Activated naive CD4-positive, alpha-beta T cell treated with anti-CD3 and anti-CD28 coated beads, Interleukin-2, amount 10 ng/mL, durations not matched to agents 7 days and 5 days (primary cell): ENCODE results near the gene RALGAPA1.
"Not testable (repeated sequence)": the region's sequence is repeated elsewhere in the genome, so short reads cannot be mapped to it uniquely, and the experiment has no call there.

Experiments
- CTCF ChIA-PET: fragments of 350-600 bp; sonication (Branson Sonifier 250); formaldehyde crosslinking; loops from one replicate; lab custom pipeline; 2021; ENCODE audit warnings: antibody characterized with exemption; lab: Charles Lee
- DNase-seq: peaks from one replicate; pipeline ENCODE4 v3.0.0-alpha.2; 2020
- H3K27ac Mint-ChIP-seq: one replicate; pipeline ENCODE4 v1.8.0; 2021; ENCODE audit warnings: mild to moderate bottlenecking, moderate library complexity, mixed read lengths
- H3K27me3 Mint-ChIP-seq: one replicate; pipeline ENCODE4 v1.8.0; 2021; ENCODE audit warnings: mild to moderate bottlenecking, mixed read lengths
- H3K36me3 Mint-ChIP-seq: one replicate; pipeline ENCODE4 v1.8.0; 2021; ENCODE audit warnings: mixed read lengths
- H3K4me1 Mint-ChIP-seq: one replicate; pipeline ENCODE4 v1.8.0; 2021; ENCODE audit warnings: mixed read lengths
- H3K4me3 Mint-ChIP-seq: one replicate; pipeline ENCODE4 v1.8.0; 2021; ENCODE audit warnings: mild to moderate bottlenecking, moderate library complexity, mixed read lengths
- H3K9me3 Mint-ChIP-seq: one replicate; pipeline ENCODE4 v1.8.0; 2021; ENCODE audit warnings: mixed read lengths

Gene RALGAPA1

GRCh38 chr14:35632271-35632670, 176.8 kb downstream of the RALGAPA1 start:
- CTCF ChIA-PET = no interaction called here
- H3K27me3 Mint-ChIP-seq = no peaks in the 10 kb centered on the region
- H3K9me3 Mint-ChIP-seq = peaks cover under 1% of the 10 kb centered on the region
- no peaks in the 10 kb centered on the region for H3K4me1 Mint-ChIP-seq
- DNase-seq = no peak
- H3K4me3 Mint-ChIP-seq = no peak overlapping the region
- H3K27ac Mint-ChIP-seq = no peak overlapping the region
- peaks cover 22% of the 10 kb centered on the region for H3K36me3 Mint-ChIP-seq

- Mint-ChIP-seq H3K27me3 (no peaks in the 10 kb centered on the region), H3K4me3 (no peak overlapping the region), H3K9me3 (no peaks in the 10 kb centered on the region), H3K27ac (no peak overlapping the region), H3K4me1 (no peaks in the 10 kb centered on the region), H3K36me3 (peaks cover 12% of the 10 kb centered on the region)
- DNase-seq = no peak
- CTCF ChIA-PET = interaction anchor here (0.6 kb wide), 1 partner anchor 24 kb away, joined by 3 read pairs; no protein-coding TSS in a partner anchor
Observed at GRCh38 chr14:35631071-35631805, 177.9 kb downstream of the RALGAPA1 start.

- no peak overlapping the region for H3K27ac Mint-ChIP-seq
- H3K36me3 Mint-ChIP-seq = peaks cover 15% of the 10 kb centered on the region
Observed at GRCh38 chr14:35628989-35629388, 180.1 kb downstream of the RALGAPA1 start.

GRCh38 chr14:35626947-35627346, 182.1 kb downstream of the RALGAPA1 start:
- H3K27me3 Mint-ChIP-seq = not testable (repeated sequence)

More at GRCh38 chr14:35628989-35629388, 180.1 kb downstream of the RALGAPA1 start:
- no peaks in the 10 kb centered on the region for H3K27me3 Mint-ChIP-seq
- H3K4me3 Mint-ChIP-seq = no peak overlapping the region
- H3K9me3 Mint-ChIP-seq = no peaks in the 10 kb centered on the region
- DNase-seq = no peak
- CTCF ChIA-PET = no interaction called here
- no peaks in the 10 kb centered on the region for H3K4me1 Mint-ChIP-seq

GRCh38 chr14:35621996-35622395, 187.1 kb downstream of the RALGAPA1 start:
- H3K27me3 Mint-ChIP-seq, H3K27ac Mint-ChIP-seq, H3K4me1 Mint-ChIP-seq, H3K4me3 Mint-ChIP-seq, DNase-seq, CTCF ChIA-PET: not testable (repeated sequence)
- Mint-ChIP-seq H3K9me3 (peaks cover 14% of the 10 kb centered on the region), H3K36me3 (peaks cover 37% of the 10 kb centered on the region)

More at GRCh38 chr14:35626947-35627346, 182.1 kb downstream of the RALGAPA1 start:
- DNase-seq, H3K9me3 Mint-ChIP-seq, H3K4me3 Mint-ChIP-seq, CTCF ChIA-PET, H3K4me1 Mint-ChIP-seq, H3K27ac Mint-ChIP-seq: not testable (repeated sequence)
- H3K36me3 Mint-ChIP-seq = peaks cover 19% of the 10 kb centered on the region

GRCh38 chr14:35619998-35620397, 189.1 kb downstream of the RALGAPA1 start:
- H3K4me1 Mint-ChIP-seq, H3K4me3 Mint-ChIP-seq, DNase-seq, H3K27ac Mint-ChIP-seq, CTCF ChIA-PET, H3K27me3 Mint-ChIP-seq: not testable (repeated sequence)
- Mint-ChIP-seq H3K36me3 (peaks cover 42% of the 10 kb centered on the region), H3K9me3 (peaks cover 14% of the 10 kb centered on the region)

- H3K27ac Mint-ChIP-seq, CTCF ChIA-PET, DNase-seq, H3K4me3 Mint-ChIP-seq, H3K27me3 Mint-ChIP-seq, H3K4me1 Mint-ChIP-seq: not testable (repeated sequence)
- peaks cover 14% of the 10 kb centered on the region for H3K9me3 Mint-ChIP-seq
- peaks cover 39% of the 10 kb centered on the region for H3K36me3 Mint-ChIP-seq
Observed at GRCh38 chr14:35619461-35619860, 189.6 kb downstream of the RALGAPA1 start.

GRCh38 chr14:35617500-35617899, 191.6 kb downstream of the RALGAPA1 start:
- Mint-ChIP-seq H3K9me3 (peaks cover 14% of the 10 kb centered on the region), H3K27ac (no peak overlapping the region), H3K36me3 (peaks cover 39% of the 10 kb centered on the region), H3K4me3 (no peak overlapping the region), H3K4me1 (no peaks in the 10 kb centered on the region), H3K27me3 (no peaks in the 10 kb centered on the region)
- CTCF ChIA-PET = interaction anchor here (1.0 kb wide), 1 partner anchor 10 kb away, joined by 3 read pairs; no protein-coding TSS in a partner anchor
- no peak for DNase-seq

- Mint-ChIP-seq H3K27ac (no peak overlapping the region), H3K4me1 (peaks cover 8% of the 10 kb centered on the region), H3K36me3 (peaks cover 41% of the 10 kb centered on the region), H3K9me3 (peaks cover 2% of the 10 kb centered on the region), H3K4me3 (no peak overlapping the region), H3K27me3 (no peaks in the 10 kb centered on the region)
- CTCF ChIA-PET = interaction anchor here (0.7 kb wide), 1 partner anchor 10 kb away, joined by 3 read pairs; no protein-coding TSS in a partner anchor
- DNase-seq = no peak
Observed at GRCh38 chr14:35607380-35607779, 201.7 kb downstream of the RALGAPA1 start.

- Mint-ChIP-seq H3K4me1 (no peaks in the 10 kb centered on the region), H3K4me3 (no peak overlapping the region), H3K27me3 (no peaks in the 10 kb centered on the region), H3K9me3 (peaks cover 5% of the 10 kb centered on the region), H3K36me3 (peaks cover 46% of the 10 kb centered on the region), H3K27ac (no peak overlapping the region)
- no peak for DNase-seq
- CTCF ChIA-PET = no interaction called here
Observed at GRCh38 chr14:35600253-35600652, 208.8 kb downstream of the RALGAPA1 start.

GRCh38 chr14:35594616-35595015, 214.5 kb downstream of the RALGAPA1 start:
- Mint-ChIP-seq H3K4me1 (no peaks in the 10 kb centered on the region), H3K27ac (no peak overlapping the region), H3K27me3 (no peaks in the 10 kb centered on the region), H3K9me3 (no peaks in the 10 kb centered on the region), H3K4me3 (no peak overlapping the region), H3K36me3 (peaks cover 40% of the 10 kb centered on the region)
- no peak for DNase-seq
- CTCF ChIA-PET = no interaction called here

GRCh38 chr14:35587373-35587772, 221.7 kb downstream of the RALGAPA1 start:
- H3K9me3 Mint-ChIP-seq, DNase-seq, H3K27ac Mint-ChIP-seq, H3K27me3 Mint-ChIP-seq, H3K4me1 Mint-ChIP-seq, CTCF ChIA-PET, H3K4me3 Mint-ChIP-seq: not testable (repeated sequence)
- peaks cover 41% of the 10 kb centered on the region for H3K36me3 Mint-ChIP-seq

- CTCF ChIA-PET = no interaction called here
- H3K9me3 Mint-ChIP-seq = no peaks in the 10 kb centered on the region
- H3K36me3 Mint-ChIP-seq = peaks cover 4% of the 10 kb centered on the region
- H3K27ac Mint-ChIP-seq = no peak overlapping the region
- no peak overlapping the region for H3K4me3 Mint-ChIP-seq
- no peaks in the 10 kb centered on the region for H3K27me3 Mint-ChIP-seq
- no peaks in the 10 kb centered on the region for H3K4me1 Mint-ChIP-seq
- no peak for DNase-seq
Observed at GRCh38 chr14:35578639-35579038, 230.5 kb downstream of the RALGAPA1 start.

GRCh38 chr14:35578135-35578534, 231.0 kb downstream of the RALGAPA1 start:
- Mint-ChIP-seq H3K27ac (no peak overlapping the region), H3K36me3 (no peaks in the 10 kb centered on the region), H3K4me3 (no peak overlapping the region), H3K27me3 (no peaks in the 10 kb centered on the region), H3K9me3 (no peaks in the 10 kb centered on the region), H3K4me1 (no peaks in the 10 kb centered on the region)
- CTCF ChIA-PET = interaction anchor here (0.7 kb wide), 1 partner anchor 127 kb away, joined by 3 read pairs; no protein-coding TSS in a partner anchor
- DNase-seq = no peak

- CTCF ChIA-PET = interaction anchor here (0.6 to 1.0 kb wide), 2 partner anchors 25 to 463 kb away, joined by 3 to 4 read pairs; no protein-coding TSS in a partner anchor
- Mint-ChIP-seq H3K4me1 (no peaks in the 10 kb centered on the region), H3K27ac (no peak overlapping the region), H3K27me3 (no peaks in the 10 kb centered on the region), H3K36me3 (peaks cover 5% of the 10 kb centered on the region), H3K4me3 (no peak overlapping the region), H3K9me3 (no peaks in the 10 kb centered on the region)
- no peak for DNase-seq
Observed at GRCh38 chr14:35576856-35577255, 232.2 kb downstream of the RALGAPA1 start.
